ENCODE measurements around the gene KIF24. TPM values are rescaled to one million over a fixed set of nuclear protein-coding genes. Genes with fewer than 3 reads are reported as not detected.
A peak's percentile ranks its signal among the peaks of the same experiment; 100 is the strongest.

KIF24 gene
- total RNA-seq, 3 donors from 2014 or later (not counting 1 experiment from before 2014, with no cell fraction given) = 0.28 to 0.50 (median 0.30) TPM

DNA sequence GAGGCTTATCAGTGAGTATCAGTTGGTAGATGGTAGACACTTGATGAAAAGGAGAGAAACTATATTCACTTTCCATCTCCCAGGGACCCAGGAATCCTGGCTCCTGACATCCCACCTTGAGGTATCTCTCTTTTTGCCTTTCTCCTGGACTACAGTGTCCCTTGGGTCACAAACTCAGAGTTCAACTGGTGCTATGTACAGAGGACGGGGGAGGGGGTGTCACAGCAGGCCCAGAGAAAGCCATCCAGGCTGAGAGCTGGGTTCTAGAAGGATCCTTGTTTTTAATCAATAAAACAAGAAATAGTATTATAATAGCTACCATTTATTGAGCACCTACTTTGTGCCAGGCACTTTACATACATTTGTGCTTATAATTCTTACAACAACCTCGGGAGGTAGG is 37.3 kb upstream of the KIF24 start:
- H3K9me3 Mint-ChIP-seq = no peaks in the 10 kb centered on the region
- ATAC-seq (no peak), DNase-seq (no peak)
- no peaks in the 10 kb centered on the region for H3K4me1 Mint-ChIP-seq
- H3K36me3 Mint-ChIP-seq = no peaks in the 10 kb centered on the region
- no peak overlapping the region for H3K27ac Mint-ChIP-seq
- H3K4me3 ChIP-seq (ENCODE audit: low read length) = no peak overlapping the region
- WGBS (ENCODE audit: insufficient coverage) = 94% methylated on average over 2 of the region's 2 CpGs
- H3K9me3 ChIP-seq (ENCODE audit: control insufficient read depth, insufficient read depth, low read length) = no peaks in the 10 kb centered on the region
- H3K4me3 Mint-ChIP-seq = no peak overlapping the region
- H3K27ac ChIP-seq (ENCODE audit: low read length) = no peak overlapping the region
- no peaks in the 10 kb centered on the region for H3K27me3 Mint-ChIP-seq (ENCODE audit: low read depth in 2 of 2)
- TF ChIP-seq, protein P1, sequence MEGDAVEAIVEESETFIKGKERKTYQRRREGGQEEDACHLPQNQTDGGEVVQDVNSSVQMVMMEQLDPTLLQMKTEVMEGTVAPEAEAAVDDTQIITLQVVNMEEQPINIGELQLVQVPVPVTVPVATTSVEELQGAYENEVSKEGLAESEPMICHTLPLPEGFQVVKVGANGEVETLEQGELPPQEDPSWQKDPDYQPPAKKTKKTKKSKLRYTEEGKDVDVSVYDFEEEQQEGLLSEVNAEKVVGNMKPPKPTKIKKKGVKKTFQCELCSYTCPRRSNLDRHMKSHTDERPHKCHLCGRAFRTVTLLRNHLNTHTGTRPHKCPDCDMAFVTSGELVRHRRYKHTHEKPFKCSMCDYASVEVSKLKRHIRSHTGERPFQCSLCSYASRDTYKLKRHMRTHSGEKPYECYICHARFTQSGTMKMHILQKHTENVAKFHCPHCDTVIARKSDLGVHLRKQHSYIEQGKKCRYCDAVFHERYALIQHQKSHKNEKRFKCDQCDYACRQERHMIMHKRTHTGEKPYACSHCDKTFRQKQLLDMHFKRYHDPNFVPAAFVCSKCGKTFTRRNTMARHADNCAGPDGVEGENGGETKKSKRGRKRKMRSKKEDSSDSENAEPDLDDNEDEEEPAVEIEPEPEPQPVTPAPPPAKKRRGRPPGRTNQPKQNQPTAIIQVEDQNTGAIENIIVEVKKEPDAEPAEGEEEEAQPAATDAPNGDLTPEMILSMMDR (IDR thresholded peaks at IDR 0.05) = no peak
- no peaks in the 10 kb centered on the region for H3K27me3 ChIP-seq (ENCODE audit: control insufficient read depth, insufficient read depth, low read length)
- no peaks in the 10 kb centered on the region for H3K4me1 ChIP-seq (ENCODE audit: control insufficient read depth, insufficient read depth, low read length)
- no peaks in the 10 kb centered on the region for H3K36me3 ChIP-seq (ENCODE audit: control insufficient read depth, insufficient read depth, low read length)
- intact Hi-C loops (cut with micrococcal nuclease) = no loop called here

DNA sequence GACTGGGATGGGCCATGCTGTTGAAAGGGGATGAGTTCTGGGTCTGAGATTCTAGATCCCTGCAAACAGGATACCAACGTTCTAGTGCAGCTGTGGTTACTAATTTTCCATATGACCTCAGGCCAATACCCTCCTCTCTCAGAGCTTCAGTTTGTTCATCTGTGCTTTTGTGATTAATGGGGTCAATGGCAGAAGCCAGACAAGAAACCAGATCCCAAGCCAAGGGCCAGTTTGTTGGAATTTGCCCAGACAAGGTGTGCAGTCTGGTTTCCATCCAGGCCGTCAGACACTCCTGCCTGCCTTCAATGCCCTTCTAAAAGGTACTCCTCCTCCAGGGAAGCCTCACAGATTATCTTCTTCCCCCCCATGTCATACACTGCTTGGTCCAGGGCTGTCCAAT is 36.2 kb upstream of the KIF24 start:
- H3K36me3 Mint-ChIP-seq = no peaks in the 10 kb centered on the region
- ATAC-seq (no peak), DNase-seq (no peak)
- TF ChIP-seq, protein P1 (IDR thresholded peaks at IDR 0.05) = no peak
- H3K4me3 Mint-ChIP-seq = no peak overlapping the region
- H3K4me1 Mint-ChIP-seq = no peaks in the 10 kb centered on the region
- H3K36me3 ChIP-seq (ENCODE audit: control insufficient read depth, insufficient read depth, low read length) = no peaks in the 10 kb centered on the region
- no peaks in the 10 kb centered on the region for H3K4me1 ChIP-seq (ENCODE audit: control insufficient read depth, insufficient read depth, low read length)
- intact Hi-C loops (cut with micrococcal nuclease) = no loop called here
- H3K27me3 Mint-ChIP-seq (ENCODE audit: low read depth in 2 of 2) = no peaks in the 10 kb centered on the region
- H3K4me3 ChIP-seq (ENCODE audit: low read length) = no peak overlapping the region
- H3K27ac Mint-ChIP-seq = no peak overlapping the region
- H3K27me3 ChIP-seq (ENCODE audit: control insufficient read depth, insufficient read depth, low read length) = no peaks in the 10 kb centered on the region
- WGBS (ENCODE audit: insufficient coverage) = 71% methylated on average over 2 of the region's 2 CpGs
- H3K9me3 Mint-ChIP-seq = no peaks in the 10 kb centered on the region
- no peak overlapping the region for H3K27ac ChIP-seq (ENCODE audit: low read length)
- H3K9me3 ChIP-seq (ENCODE audit: control insufficient read depth, insufficient read depth, low read length) = no peaks in the 10 kb centered on the region

DNA sequence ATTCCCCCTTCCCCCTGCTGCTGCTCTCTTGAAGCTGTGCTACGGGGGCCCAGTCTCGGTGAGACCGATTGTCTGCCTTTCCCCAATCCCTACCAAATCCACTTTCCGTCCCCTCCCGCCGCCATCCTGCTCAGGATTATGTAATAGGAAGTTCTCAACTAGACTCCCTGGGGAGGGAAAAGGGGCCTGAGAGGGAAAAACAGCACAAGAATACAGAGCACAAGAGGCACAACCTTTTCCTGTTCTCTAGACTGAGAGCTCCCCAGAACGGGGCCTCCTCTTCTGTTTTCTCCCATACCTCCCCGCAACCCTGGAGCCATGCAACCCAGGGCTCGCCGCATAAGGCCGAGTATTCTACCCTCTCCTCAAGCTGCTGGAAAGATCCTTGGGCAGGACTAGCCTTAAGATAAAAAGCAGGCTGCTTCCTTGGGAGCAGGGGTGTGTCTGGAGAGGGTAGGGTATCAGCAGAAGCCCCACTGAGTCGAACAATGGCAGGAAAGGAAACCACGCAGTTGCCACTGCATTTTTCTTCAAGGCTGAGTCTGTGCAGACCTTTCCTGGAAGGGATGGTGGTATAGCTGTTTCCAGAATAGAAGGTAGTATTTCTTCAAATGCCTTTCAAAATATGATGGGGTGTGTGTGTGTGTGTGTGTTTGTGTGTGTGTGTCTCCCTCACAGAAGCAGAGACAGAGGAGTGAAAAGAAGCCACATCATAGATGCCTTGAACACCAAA is 34.7 kb upstream of the KIF24 start:
- Mint-ChIP-seq H3K9me3 (no peaks in the 10 kb centered on the region), H3K36me3 (no peaks in the 10 kb centered on the region), H3K27me3 (ENCODE audit: low read depth in 2 of 2) (no peaks in the 10 kb centered on the region), H3K4me3 (no peak overlapping the region), H3K4me1 (no peaks in the 10 kb centered on the region), H3K27ac (no peak overlapping the region)
- Histone ChIP-seq H3K27me3 (ENCODE audit: control insufficient read depth, insufficient read depth, low read length) (no peaks in the 10 kb centered on the region), H3K27ac (ENCODE audit: low read length) (no peak overlapping the region), H3K4me1 (ENCODE audit: control insufficient read depth, insufficient read depth, low read length) (no peaks in the 10 kb centered on the region), H3K4me3 (ENCODE audit: low read length) (no peak overlapping the region), H3K9me3 (ENCODE audit: control insufficient read depth, insufficient read depth, low read length) (no peaks in the 10 kb centered on the region), H3K36me3 (ENCODE audit: control insufficient read depth, insufficient read depth, low read length) (no peaks in the 10 kb centered on the region)
- TF ChIP-seq, protein P1 (IDR thresholded peaks at IDR 0.05) = no peak
- 55% methylated on average over 10 of the region's 13 CpGs for WGBS (ENCODE audit: insufficient coverage)
- intact Hi-C loops (cut with micrococcal nuclease) = no loop called here
- DNase-seq (peak in 1 of 2 donors; percentile 41), ATAC-seq (no peak)
